NCI-H748 (cell line): Measurements from ENCODE around the gene GPR157.

Experiments
- DNase-seq: peaks from one replicate; lab custom pipeline; 2025; ENCODE audit not compliant: unreplicated experiment; lab: John Stamatoyannopoulos, UW

The GPR157 gene

GRCh38 chr1:9093581-9093980 lies 35.3 kb downstream of the GPR157 start:
- DNase-seq: no peak

- no peak for DNase-seq
Measured at GRCh38 chr1:9093091-9093490, 35.8 kb downstream of the GPR157 start.

- DNase-seq: no peak
Measured at GRCh38 chr1:9088807-9089206, 40.1 kb downstream of the GPR157 start.

- no peak for DNase-seq
Measured at GRCh38 chr1:9087411-9088125, 41.3 kb downstream of the GPR157 start.

- no peak for DNase-seq
Measured at GRCh38 chr1:9086796-9087195, 42.1 kb downstream of the GPR157 start.

GRCh38 chr1:9086045-9086444 lies 42.9 kb downstream of the GPR157 start:
- peak; percentile 18 for DNase-seq

- DNase-seq: no peak
Measured at GRCh38 chr1:9085306-9085940, 43.5 kb downstream of the GPR157 start.

- DNase-seq: no peak
Measured at GRCh38 chr1:9084906-9085305, 44.0 kb downstream of the GPR157 start.

GRCh38 chr1:9081473-9081872 lies 47.4 kb downstream of the GPR157 start:
- no peak for DNase-seq

GRCh38 chr1:9080705-9081291 lies 48.1 kb downstream of the GPR157 start:
- DNase-seq: no peak

GRCh38 chr1:9079988-9080704 lies 48.8 kb downstream of the GPR157 start:
- no peak for DNase-seq

- DNase-seq: no peak
Measured at GRCh38 chr1:9078752-9079500, 50.0 kb downstream of the GPR157 start.

- no peak for DNase-seq
Measured at GRCh38 chr1:9078015-9078751, 50.7 kb downstream of the GPR157 start.

- peak; percentile 23 for DNase-seq
Measured at GRCh38 chr1:9075022-9075421, 53.9 kb downstream of the GPR157 start.

- no peak for DNase-seq
Measured at GRCh38 chr1:9073143-9073542, 55.8 kb downstream of the GPR157 start.

- no peak for DNase-seq
Measured at GRCh38 chr1:9071554-9072235, 57.2 kb downstream of the GPR157 start.

- no peak for DNase-seq
Measured at GRCh38 chr1:9070486-9070885, 58.4 kb downstream of the GPR157 start.

GRCh38 chr1:9069326-9070100 lies 59.4 kb downstream of the GPR157 start, which contains the start of gene SLC2A5:
TSS of gene SLC2A5 (minus strand) at chr1:9069635. CDS start at chr1:9069536, 99 bp downstream.
- no peak for DNase-seq

GRCh38 chr1:9068981-9069325 lies 59.9 kb downstream of the GPR157 start:
- DNase-seq: no peak
